GM10248 (cell line): Measurements from ENCODE around the gene TTC24.
A peak's percentile ranks its signal among the peaks of the same experiment; 100 is the strongest.
"Not testable (repeated sequence)": the region's sequence is repeated elsewhere in the genome, so short reads cannot be mapped to it uniquely, and the experiment has no call there.

Source experiments
- CTCF ChIA-PET: fragments of 300-600 bp; sonication (Branson Sonifier 250); formaldehyde crosslinking; extraction: SDS; loops from one replicate; lab custom pipeline; 2021; ENCODE audit warnings: antibody characterized with exemption; lab: Yijun Ruan, JAX
- POLR2A ChIA-PET: fragments of 350-650 bp; sonication (Branson Sonifier 250); formaldehyde crosslinking; extraction: SDS; loops from one replicate; lab custom pipeline; 2020; ENCODE audit warnings: antibody characterized with exemption; lab: Yijun Ruan, JAX
- DNase-seq: peaks from one replicate; pipeline ENCODE4 v3.0.0; 2012; ENCODE audit errors: extremely low spot score
- TF ChIP-seq, protein P1 (sequence below): IDR thresholded peaks from 2 replicates; pipeline ENCODE4 v1.5.1; 2012; ENCODE audit warnings: mild to moderate bottlenecking, low read depth; ENCODE audit errors: extremely low read depth, missing control alignments, control extremely low read depth

TTC24 gene

DNA sequence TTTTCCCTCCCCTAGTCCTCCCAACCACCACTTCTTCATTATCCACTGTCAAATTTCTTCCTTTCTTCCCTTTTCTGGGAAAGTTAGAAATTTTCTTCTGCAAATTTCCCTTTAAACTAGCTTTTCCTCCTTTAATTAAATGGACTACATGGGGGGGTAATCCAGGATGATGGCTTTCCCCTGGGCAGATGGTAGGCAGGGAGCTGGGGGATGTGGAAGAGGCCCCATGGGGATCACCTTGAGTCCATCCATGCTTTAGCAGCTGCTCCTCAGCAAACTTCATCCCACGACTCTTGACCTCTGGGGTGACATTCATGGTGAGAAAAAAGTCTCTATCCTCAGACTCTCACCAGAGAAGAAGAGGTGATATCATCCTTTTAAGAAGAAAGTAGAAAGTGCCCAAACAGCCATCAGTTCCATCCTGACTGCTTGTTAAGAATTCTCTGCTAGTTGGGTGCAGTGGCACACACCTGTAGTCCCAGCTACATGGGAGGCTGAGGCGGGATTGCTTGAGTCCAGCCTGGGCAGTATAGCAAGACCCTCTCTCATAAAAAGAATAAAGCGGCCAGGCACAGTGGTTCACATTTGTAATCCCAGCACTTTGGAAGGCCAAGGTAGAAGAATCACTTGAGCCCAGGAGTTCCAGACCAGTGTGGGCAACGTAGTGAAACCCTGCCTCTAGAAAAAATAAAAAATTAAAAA, 19.4 kb downstream of the TTC24 start:
- ChIA-PET CTCF (interaction anchor here (0.8 to 1.8 kb wide), 9 partner anchors 10 to 127 kb away, joined by 3 to 8 read pairs (median 3); no protein-coding TSS in a partner anchor), POLR2A (no interaction called here)
- TF ChIP-seq, protein P1, sequence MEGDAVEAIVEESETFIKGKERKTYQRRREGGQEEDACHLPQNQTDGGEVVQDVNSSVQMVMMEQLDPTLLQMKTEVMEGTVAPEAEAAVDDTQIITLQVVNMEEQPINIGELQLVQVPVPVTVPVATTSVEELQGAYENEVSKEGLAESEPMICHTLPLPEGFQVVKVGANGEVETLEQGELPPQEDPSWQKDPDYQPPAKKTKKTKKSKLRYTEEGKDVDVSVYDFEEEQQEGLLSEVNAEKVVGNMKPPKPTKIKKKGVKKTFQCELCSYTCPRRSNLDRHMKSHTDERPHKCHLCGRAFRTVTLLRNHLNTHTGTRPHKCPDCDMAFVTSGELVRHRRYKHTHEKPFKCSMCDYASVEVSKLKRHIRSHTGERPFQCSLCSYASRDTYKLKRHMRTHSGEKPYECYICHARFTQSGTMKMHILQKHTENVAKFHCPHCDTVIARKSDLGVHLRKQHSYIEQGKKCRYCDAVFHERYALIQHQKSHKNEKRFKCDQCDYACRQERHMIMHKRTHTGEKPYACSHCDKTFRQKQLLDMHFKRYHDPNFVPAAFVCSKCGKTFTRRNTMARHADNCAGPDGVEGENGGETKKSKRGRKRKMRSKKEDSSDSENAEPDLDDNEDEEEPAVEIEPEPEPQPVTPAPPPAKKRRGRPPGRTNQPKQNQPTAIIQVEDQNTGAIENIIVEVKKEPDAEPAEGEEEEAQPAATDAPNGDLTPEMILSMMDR, result no peak
- no peak for DNase-seq

DNA sequence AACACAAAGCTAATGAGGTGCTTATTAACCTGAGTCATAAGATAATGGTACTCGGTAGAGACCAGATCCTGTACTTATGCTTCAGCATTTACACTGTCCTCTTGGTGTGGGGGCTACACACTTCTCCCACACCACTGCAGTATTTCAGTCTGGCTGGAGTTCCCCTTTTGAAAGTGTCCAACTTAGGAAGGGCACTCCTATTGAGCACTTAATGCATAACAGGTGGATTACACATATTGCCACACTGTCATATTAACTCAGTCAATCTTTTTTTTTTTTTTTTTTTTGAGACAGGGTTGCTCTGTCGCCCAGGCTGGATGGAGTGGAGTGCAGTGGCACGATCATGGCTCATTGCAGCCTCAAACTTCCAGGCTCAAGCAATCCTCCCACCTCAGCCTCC, 20.3 kb downstream of the TTC24 start:
- CTCF ChIA-PET, result interaction anchor here (0.6 to 3.3 kb wide), 15 partner anchors 8 to 214 kb away, joined by 3 to 14 read pairs (median 4); partner anchors contain the start of gene NAXE
- POLR2A ChIA-PET, result interaction anchor here (0.7 kb wide), 1 partner anchor 24 kb away, joined by 4 read pairs; no protein-coding TSS in a partner anchor
- DNase-seq, result no peak
- TF ChIP-seq, protein P1, result no peak

DNA sequence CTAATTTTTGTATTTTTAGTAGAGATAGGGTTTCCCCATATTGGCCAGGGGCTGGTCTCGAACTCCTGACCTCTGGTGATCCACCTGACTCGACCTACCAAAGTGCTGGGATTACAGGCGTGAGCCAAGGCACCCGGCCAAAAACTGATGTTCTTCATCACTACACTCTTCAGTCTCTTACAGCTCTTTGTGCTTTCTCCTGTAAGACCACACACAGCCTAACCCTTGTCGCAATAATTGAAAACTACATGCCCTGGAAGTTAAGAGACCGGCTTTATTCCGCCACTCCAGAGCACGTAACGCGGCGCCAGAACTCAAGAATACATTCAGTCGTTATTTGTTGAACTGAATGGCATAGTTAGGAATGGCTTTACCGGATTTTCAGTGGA, 21.2 kb downstream of the TTC24 start:
- ChIA-PET POLR2A (interaction anchor here (0.8 kb wide), 1 partner anchor 100 kb away, joined by 3 read pairs; the partner anchor contains the start of gene MEF2D), CTCF (interaction anchor here (0.9 to 3.3 kb wide), 13 partner anchors 8 to 215 kb away, joined by 3 to 14 read pairs (median 4); partner anchors contain the start of genes HAPLN2 and NAXE)
- no peak for DNase-seq
- TF ChIP-seq, protein P1, result no peak

DNA sequence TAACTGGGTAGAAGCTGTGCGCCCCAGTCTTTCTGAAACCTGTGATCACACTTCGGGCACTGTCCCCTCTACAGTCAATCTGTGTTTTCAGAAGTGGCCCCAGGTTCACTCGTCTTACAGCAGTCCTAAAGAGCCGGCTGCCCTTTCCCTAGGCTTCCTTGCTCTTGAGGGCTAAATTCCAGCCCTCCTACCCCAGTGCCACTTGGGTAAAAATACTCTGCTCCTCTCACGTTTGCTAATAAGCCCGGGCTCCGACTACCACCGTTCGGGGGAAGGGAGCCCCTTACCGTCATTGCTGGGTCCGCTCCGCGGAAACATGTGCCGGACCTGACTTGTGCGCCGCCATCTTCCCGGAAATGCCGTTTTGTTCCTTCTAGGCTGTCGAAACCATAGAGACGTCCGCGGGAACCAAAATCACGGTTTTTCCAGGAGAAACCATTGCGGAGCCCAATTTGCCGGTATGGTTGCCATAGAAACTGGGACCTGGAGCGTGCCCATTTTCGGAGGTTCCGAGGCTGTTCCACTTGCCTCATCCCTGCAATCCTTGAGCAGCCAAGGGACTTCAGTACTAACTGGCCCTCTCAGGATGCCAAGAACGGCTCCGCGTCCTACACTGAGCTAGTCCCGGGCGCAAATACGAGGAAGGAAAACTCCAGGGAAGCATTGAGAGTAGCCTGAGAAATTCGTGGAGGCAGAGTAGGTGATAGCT, 21.8 kb downstream of the TTC24 start, which contains the start of gene GPATCH4:
TSS of gene GPATCH4 (minus strand) at position 358 of the 709 bp plus-strand sequence.
- ChIA-PET CTCF (interaction anchor here (0.7 to 3.3 kb wide), 13 partner anchors 10 to 215 kb away, joined by 3 to 14 read pairs (median 4); partner anchors contain the start of genes HAPLN2 and NAXE), POLR2A (interaction anchor here (0.7 to 0.8 kb wide), 2 partner anchors 100 to 144 kb away, joined by 3 read pairs; partner anchors contain the start of gene MEF2D)
- DNase-seq, result peak; percentile 78
- TF ChIP-seq, protein P1, result no peak

DNA sequence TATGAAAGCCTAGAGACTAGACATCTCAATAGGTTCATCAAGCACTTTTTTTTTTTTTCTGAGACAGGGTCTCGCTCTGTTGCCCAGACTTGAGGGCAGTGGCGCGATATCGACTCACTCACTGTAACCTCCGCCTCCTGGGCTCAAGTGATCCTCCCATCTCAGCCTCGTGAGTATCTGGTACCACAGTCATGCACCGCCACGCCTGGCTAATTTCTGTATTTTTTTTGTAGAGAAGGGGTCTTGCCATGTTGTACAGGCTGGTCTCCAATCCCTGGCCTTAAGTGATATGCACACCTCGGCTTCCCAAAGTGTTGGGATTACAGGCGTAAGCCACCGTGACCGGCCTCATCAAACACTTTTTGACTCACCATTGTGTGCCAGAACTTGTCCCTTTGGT, 22.4 kb downstream of the TTC24 start:
- no peak for DNase-seq
- POLR2A ChIA-PET, result interaction anchor here (0.7 kb wide), 1 partner anchor 144 kb away, joined by 3 read pairs; no protein-coding TSS in a partner anchor
- CTCF ChIA-PET, result interaction anchor here (0.7 to 3.3 kb wide), 10 partner anchors 10 to 124 kb away, joined by 3 to 14 read pairs (median 4); partner anchors contain the start of genes HAPLN2 and NAXE
- TF ChIP-seq, protein P1, result no peak

DNA sequence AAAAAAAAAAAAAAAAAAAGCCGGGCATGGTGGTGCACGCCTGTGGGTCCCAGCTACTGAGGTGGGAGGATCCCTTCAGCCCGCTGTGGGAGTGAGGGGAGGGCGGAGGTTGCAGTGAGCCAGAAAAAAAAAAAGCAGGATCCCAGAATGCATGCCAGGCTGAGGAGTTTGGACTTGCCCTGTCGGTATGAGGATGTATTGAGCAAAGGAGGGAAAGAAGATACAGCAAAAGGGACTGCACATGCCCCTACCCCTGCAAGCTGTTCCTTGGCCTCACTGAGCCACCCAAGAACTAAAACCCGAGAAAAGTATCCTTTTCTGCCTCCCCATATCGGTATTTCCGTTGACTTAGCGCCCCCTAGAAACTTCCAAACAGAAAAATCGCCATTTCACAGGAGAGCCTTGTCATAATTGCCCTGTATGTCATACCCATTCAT, 23.1 kb downstream of the TTC24 start:
- TF ChIP-seq, protein P1, result peak; percentile 33
- no peak for DNase-seq
- ChIA-PET CTCF (interaction anchor here (1.2 to 3.3 kb wide), 8 partner anchors 8 to 122 kb away, joined by 3 to 14 read pairs (median 4); partner anchors contain the start of genes HAPLN2 and NAXE), POLR2A (interaction anchor here (0.6 kb wide), 1 partner anchor 385 kb away, joined by 5 read pairs; no protein-coding TSS in a partner anchor)

DNA sequence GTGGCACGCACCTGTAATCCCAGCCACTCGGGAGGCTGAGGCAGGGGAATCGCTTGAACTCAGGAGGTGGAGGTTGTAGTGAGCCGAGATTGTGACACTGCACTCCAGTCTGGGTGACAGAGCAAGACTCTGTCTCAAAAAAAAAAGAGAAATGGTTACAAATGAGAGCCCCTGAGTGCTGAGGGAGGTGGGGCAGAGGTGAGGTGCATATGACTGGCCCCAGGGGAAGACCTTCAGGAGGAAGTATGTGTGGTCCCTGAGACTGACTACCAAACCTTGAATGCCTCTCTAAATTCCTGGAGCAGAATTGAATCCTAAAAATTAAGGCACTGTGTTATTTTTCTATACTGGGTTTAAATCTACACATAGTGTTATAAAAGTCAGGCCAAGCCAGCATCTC, 27.8 kb downstream of the TTC24 start:
- POLR2A ChIA-PET, CTCF ChIA-PET: not testable (repeated sequence)

More for the DNA sequence above, 27.8 kb downstream of the TTC24 start:
- not testable (repeated sequence) for DNase-seq
